HG02885 (cell line): ENCODE data around the gene GPRIN2.
"Not testable (repeated sequence)": the region's sequence is repeated elsewhere in the genome, so short reads cannot be mapped to it uniquely, and the experiment has no call there.

Experiments
- ATAC-seq: cut with Tn5 transposase; IDR thresholded peaks from one replicate; pipeline ENCODE4 v1.9.1; 2021; ENCODE audit warnings: mild to moderate bottlenecking; ENCODE audit not compliant: unreplicated experiment, poor library complexity

GPRIN2 gene

GRCh38 chr10:46538717-46539426 lies 17.6 kb downstream of the GPRIN2 start:
- no peak for ATAC-seq

- no peak for ATAC-seq
Measured at GRCh38 chr10:46538155-46538554, 18.3 kb downstream of the GPRIN2 start.

GRCh38 chr10:46537309-46537708 lies 19.1 kb downstream of the GPRIN2 start:
- no peak for ATAC-seq

- ATAC-seq: no peak
Measured at GRCh38 chr10:46536781-46537180, 19.7 kb downstream of the GPRIN2 start.

- no peak for ATAC-seq
Measured at GRCh38 chr10:46536171-46536570, 20.3 kb downstream of the GPRIN2 start.

- ATAC-seq: no peak
Measured at GRCh38 chr10:46534828-46535524, 21.5 kb downstream of the GPRIN2 start.

GRCh38 chr10:46532256-46532655 lies 24.2 kb downstream of the GPRIN2 start:
- ATAC-seq: not testable (repeated sequence)

- no peak for ATAC-seq
Measured at GRCh38 chr10:46530249-46531186, 25.9 kb downstream of the GPRIN2 start.

GRCh38 chr10:46529742-46530141 lies 26.7 kb downstream of the GPRIN2 start:
- not testable (repeated sequence) for ATAC-seq

- no peak for ATAC-seq
Measured at GRCh38 chr10:46528675-46529615, 27.5 kb downstream of the GPRIN2 start.

GRCh38 chr10:46528171-46528671 lies 28.2 kb downstream of the GPRIN2 start:
- ATAC-seq: no peak

- no peak for ATAC-seq
Measured at GRCh38 chr10:46527241-46527811, 29.1 kb downstream of the GPRIN2 start.

- ATAC-seq: no peak
Measured at GRCh38 chr10:46526682-46527038, 29.8 kb downstream of the GPRIN2 start.

- no peak for ATAC-seq
Measured at GRCh38 chr10:46525824-46526681, 30.4 kb downstream of the GPRIN2 start.

GRCh38 chr10:46525177-46525823 lies 31.2 kb downstream of the GPRIN2 start:
- no peak for ATAC-seq

GRCh38 chr10:46524472-46525176 lies 31.8 kb downstream of the GPRIN2 start:
- ATAC-seq: no peak

GRCh38 chr10:46523962-46524471 lies 32.4 kb downstream of the GPRIN2 start:
- ATAC-seq: no peak
